HG02610 (cell line): ENCODE results near the gene LGALS1.
A peak's percentile ranks its signal among the peaks of the same experiment; 100 is the strongest.
"Not testable (repeated sequence)": the region's sequence is repeated elsewhere in the genome, so short reads cannot be mapped to it uniquely, and the experiment has no call there.

Experiments used
- ATAC-seq: cut with Tn5 transposase; IDR thresholded peaks from one replicate; pipeline ENCODE4 v1.9.1; 2021; ENCODE audit warnings: mild to moderate bottlenecking, moderate library complexity; ENCODE audit not compliant: unreplicated experiment

LGALS1 gene

GRCh38 chr22:37639070-37639760, 36.2 kb upstream of the LGALS1 start, which contains the start of gene SH3BP1:
SH3BP1 (plus strand) TSS chr22:37639669; CDS start chr22:37639788, 119 bp downstream.
- ATAC-seq = no peak

DNA sequence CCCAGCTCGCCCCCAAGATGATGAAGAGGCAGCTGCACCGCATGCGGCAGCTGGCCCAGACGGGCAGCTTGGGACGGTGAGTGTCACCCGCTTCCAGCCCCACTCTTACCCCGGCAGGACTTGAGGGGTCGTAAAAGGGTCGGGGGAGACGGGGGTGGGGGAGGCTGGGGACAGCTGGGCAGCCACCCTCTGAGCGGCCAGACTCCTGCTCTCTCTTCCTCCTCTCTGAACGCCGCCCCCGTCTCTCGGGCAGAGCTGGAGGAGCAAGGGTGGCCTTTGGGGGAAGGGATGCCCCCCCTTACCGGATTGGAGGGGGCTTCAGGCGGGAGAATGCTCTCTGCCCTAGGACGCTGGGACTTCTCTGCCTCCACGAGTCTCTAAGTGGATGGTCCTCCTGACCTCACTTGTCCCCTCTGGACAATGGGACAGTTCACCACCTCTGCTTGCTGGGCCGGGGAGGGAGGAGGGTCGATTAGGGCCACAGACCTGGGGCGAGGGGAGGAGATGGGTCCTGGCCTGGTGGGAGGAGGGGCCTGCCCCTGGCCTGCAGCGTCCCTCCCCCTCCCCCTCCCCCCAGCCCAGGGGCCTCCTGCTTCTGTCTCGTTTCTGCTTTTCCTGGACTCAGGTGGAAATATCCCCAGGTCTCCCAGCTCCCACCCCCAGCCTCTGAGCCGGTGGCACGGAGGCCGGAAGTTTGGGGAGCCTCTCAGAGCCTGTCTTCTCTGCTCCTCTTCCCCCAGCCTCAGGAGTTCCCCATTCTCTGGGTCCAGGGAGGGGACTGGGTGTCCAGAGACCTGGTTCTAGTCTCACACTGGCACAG, 35.5 kb upstream of the LGALS1 start:
- ATAC-seq = no peak

DNA sequence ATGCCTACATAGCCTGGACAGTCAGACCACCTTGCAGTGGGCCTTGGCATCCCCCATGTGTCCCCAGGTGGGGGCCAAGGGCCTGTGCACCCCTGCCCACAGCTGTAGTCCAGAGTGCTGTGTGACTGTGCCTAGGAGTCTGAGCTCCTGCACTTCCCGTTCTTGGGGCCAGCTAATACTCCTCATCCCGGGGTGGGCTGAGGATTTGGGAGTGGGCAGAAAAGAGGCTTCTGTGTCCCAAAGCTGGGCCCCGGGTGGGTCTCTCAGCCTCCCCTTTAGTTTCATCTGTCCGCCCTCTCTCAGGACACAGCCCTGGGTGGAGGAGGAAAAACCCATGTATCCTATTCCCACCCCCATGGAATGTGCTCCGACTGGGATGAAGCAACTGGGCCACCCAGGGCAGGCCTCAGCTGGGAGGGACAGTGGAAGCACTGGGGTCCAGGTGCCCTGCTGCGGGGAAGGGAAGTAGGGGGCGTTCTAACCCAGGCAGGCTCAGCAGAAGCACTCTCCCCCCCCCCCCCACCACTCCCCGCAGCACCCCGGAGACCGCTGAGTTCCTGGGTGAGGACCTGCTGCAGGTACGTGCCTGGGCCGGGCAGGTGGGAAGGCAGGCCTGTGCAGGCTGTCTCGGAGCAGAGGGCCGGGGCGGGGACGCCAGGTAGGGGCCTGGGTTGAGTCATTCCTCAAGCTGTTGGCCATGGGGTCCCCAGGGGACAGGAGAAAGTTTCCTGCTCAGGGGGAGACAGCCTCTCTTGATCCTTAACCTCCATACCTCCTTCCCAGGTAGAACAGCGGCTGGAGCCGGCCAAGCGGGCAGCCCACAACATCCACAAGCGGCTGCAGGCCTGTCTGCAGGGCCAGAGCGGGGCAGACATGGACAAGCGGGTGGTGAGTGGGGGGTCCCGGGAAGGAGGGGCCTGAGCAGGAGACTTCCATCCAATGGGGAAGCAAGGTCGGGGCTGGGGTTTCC, 34.6 kb upstream of the LGALS1 start:
- no peak for ATAC-seq

- no peak for ATAC-seq
These were observed 33.9 kb upstream of the LGALS1 start for GRCh38 chr22:37641561-37641949.

DNA sequence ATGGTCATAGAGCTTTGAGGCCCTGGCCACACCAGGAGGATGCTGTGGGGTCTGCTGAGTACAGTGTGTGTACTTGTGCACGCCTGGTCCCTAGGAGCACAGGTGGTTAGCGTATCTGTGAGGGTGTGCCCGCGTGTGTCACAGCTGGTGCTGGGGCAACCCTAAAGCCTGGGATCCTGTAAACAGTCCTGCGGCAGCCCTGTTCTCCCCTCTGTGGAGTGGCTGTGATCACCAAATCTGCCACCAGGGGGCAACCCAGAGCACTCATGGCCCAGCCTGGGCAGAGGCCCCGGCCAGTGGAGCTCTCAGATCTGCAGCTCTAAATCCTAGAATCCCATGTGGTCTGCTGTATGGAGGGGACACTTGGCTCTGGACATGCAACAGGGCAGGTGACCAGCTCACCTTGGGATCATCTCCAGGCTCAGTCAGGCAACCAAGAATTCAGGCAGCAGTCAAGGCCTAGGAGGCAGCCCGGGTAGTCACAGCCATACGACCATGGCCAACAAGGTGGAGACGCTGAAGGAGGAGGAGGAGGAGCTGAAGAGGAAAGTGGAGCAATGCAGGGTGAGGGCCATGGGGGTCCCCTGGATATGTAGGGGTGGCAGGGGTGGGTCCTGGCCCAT, 32.1 kb upstream of the LGALS1 start:
- ATAC-seq = peak; percentile 43

DNA sequence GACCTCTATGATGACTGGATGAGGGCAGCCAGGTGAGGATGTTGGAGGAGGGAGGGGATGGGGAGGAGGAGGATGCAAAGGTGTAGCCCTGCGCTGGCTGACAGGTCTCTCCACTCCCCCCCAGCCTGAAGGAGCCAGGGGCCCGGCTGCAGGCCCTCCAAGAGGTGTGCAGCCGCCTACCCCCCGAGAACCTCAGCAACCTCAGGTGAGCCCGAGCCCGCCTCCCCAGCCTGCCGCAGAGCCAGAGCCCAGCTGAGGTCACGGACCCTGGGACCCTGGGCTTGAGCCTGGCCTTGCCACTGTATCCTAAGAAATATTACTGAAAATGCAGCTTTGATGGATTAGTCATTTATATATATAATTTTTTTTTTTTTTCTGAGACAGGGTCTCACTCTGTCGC, 28.1 kb upstream of the LGALS1 start:
- no peak for ATAC-seq

DNA sequence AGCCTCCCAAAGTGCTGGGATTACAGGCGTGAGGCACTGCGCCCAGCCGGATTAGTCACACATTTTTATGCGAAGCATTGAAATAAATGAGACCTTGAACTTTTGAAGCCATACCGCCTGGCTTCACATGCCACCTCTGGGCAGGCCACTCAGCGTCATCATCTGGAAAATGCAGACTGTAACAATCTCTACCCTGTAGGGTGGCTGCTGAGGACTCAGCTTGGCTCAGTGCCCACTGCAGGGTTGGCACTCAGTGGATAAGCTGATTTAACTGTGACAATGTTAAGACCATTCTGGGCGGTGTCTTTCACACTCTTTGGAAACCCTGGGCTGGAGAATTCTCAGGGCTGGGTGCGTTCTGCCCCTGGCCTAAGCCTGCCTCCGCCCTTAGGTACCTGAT, 27.5 kb upstream of the LGALS1 start:
- ATAC-seq = no peak

DNA sequence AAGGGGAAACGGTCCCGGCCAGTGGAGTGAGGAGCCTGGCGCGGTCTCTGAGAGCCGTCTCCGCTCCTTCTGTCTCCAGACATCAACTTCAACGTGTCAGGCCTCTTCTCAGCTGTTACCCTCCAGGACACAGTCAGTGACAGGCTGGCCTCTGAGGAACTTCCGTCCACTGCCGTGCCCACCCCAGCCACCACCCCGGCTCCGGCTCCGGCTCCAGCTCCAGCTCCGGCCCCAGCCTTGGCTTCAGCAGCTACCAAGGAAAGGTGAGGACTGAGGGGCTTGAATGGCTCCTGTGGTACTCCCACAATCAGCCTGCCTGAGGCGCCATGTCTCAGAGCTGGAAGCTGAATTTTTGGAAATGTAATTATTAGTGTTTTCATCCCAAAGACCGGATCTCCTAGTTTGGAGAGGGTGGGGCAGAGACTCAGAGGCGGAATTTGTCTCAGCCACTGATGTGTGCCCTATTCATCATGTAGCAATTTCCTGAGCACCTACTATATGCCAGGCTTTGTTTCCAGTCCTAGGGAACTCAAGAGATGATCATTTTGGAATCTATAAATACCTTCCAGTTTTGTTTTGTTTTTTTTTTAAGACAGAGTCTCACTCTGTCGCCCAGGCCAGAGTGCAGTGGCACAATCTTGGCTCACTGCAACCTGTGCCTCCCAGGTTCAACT, 24.8 kb upstream of the LGALS1 start:
- no peak for ATAC-seq

- ATAC-seq = no peak
These were observed 20.7 kb upstream of the LGALS1 start for GRCh38 chr22:37654563-37655251.

- ATAC-seq = no peak
These were observed 20.2 kb upstream of the LGALS1 start for GRCh38 chr22:37655252-37655563.

DNA sequence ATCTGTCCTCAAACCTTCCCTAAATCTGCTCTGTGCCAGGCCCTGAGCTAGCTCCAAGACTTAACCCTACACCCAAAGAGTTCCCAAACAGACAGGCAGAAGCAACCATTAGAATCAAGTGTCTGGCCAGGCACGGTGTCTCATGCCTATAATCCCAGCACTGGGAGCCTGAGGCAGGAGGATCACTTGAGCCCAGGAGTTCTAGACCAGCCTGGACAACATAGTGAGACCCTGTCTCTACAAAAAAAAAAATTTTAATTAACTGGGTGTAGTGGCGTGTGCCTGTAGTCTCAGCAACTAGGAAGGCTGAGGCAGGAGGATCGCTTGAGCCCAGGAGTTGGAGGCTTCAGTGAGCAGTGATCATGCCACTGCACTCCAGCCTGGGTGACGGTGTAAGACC, 18.9 kb upstream of the LGALS1 start:
- not testable (repeated sequence) for ATAC-seq

DNA sequence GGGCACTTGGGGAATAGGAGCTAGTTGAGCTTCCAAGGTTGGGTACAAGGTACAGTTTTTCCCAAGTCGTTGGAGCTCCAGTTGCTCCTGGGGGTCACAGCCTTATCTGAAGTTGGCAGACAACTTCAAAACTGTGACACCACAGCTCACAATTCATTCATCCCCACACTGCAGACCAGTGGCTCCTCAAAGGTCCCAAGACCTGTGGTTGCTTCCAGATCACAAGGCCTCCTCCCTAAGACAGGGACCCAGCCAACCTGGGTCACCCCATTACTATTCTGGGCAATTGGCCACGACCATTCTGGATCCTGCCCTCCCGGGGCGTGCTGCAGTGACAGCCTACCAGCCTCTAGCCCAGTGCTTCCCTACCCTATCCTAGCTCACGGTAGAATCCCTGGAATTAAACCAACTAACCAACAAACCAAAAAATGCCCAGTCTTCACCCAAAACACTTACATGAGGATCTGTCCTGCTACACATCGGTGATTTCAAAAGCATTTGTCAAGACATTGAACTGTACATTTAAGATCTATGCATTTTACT, 17.8 kb upstream of the LGALS1 start:
- no peak for ATAC-seq

DNA sequence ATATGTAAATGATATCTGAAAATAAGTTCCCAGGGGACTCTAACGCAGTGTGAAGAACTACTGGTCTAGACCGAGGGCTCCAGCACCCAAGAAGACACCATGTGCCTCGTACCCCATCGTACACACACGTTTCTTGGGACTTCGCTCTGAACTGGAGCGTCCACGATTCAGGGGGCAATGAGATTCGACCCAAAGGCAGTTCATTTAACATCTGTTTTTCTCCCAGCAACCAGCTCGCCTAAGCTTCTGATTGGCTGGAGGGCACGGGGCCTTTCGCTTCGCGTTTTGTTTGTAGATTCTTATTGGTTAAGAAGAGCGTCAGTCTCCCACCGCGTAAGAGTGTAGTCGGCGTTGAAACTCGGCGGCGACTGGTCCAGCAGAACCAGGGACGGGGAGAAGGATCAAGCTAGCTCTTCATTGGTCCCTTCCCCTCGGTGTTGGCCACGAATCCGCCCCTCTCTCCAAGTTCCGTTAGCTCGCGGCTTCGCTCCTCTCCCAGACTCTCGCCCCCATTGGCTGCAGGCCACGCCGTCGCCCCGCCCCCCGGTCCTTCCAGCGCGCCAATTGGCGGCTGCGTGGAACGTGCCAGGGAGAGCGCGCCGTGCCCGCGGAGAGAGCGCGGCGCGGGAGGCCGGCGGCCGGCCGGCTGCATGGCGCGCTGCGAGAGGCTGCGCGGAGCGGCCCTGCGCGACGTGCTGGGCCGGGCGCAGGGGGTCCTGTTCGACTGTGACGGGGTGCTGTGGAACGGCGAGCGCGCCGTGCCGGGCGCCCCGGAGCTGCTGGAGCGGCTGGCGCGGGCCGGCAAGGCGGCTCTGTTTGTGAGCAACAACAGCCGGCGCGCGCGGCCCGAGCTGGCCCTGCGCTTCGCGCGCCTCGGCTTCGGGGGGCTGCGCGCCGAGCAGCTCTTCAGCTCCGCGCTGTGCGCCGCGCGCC, 17.0 kb upstream of the LGALS1 start, which contains the start of gene PDXP:
Gene PDXP, plus strand, starts transcription at position 591 of the 933 bp plus-strand sequence. Its CDS starts 60 bp downstream, at position 651.
- ATAC-seq = peak; percentile 73

DNA sequence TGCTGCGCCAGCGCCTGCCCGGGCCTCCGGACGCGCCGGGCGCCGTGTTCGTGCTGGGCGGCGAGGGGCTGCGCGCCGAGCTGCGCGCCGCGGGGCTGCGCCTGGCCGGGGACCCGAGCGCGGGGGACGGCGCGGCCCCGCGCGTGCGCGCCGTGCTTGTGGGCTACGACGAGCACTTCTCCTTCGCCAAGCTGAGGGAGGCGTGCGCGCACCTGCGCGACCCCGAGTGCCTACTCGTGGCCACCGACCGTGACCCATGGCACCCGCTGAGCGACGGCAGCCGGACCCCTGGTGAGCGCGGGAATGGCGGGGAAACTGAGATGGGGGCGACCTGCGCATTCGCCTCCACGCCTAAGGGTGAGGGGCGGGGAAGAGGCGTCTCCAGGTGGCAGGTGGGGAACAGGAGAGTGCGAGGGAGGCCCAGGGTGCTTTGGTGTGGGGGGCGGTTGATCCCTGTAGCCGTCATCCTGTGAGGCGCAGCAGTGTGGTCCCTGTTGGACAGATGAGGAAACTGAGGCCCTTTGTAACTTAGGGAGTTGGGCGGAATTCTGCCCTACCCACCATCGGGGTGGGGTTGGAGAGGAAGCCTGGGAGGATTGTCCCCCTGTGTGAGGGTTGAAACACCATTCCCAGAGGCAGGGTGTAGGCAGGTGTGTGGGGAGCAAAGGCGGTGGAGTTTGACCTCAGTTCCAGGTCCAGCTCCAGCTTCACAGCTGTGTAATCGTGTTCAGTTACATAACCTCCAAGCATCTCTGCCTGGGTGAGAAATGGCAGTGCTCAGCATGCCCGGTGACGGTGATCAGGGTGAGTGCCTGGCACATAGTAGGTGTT, 16.2 kb upstream of the LGALS1 start:
- ATAC-seq = no peak

GRCh38 chr22:37659897-37660708, 15.3 kb upstream of the LGALS1 start:
- ATAC-seq = no peak

DNA sequence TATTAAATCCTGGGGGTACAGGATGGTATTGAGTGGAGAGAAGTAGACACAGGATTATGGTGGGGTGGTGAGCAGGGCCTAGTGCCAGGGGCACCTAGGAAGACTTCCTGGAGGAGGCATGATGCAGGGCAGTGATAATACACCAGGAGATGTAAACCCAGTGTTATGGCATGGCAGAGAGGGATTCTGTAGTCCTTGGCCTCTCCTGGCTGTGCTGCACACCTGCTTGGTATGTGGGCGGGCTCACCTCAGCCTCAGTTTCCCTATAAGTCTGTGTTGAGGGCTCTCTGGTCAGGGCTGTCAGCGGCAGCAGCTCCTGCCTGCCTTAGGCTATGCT, 14.8 kb upstream of the LGALS1 start:
- ATAC-seq = no peak
